GM18517 (cell line): ENCODE measurements around the gene FRAT2.
"Not testable (repeated sequence)": the region's sequence is repeated elsewhere in the genome, so short reads cannot be mapped to it uniquely, and the experiment has no call there.

ENCODE experiments used
- ATAC-seq: cut with Tn5 transposase; IDR thresholded peaks from one replicate; pipeline ENCODE4 v1.9.1; 2021; ENCODE audit warnings: mild to moderate bottlenecking, moderate library complexity; ENCODE audit not compliant: unreplicated experiment

The FRAT2 gene

GRCh38 chr10:97292862-97293198, 41.7 kb downstream of the FRAT2 start:
- ATAC-seq = no peak

- ATAC-seq = peak; percentile 98
These were observed 42.2 kb downstream of the FRAT2 start, which contains the start of gene ARHGAP19 for GRCh38 chr10:97292097-97292861. Gene ARHGAP19, minus strand, starts transcription at chr10:97292637. Its CDS starts 10 bp downstream, at chr10:97292627.

- ATAC-seq = no peak
These were observed 43.0 kb downstream of the FRAT2 start for GRCh38 chr10:97291357-97292096.

GRCh38 chr10:97290576-97291356, 43.8 kb downstream of the FRAT2 start:
- not testable (repeated sequence) for ATAC-seq

- ATAC-seq = not testable (repeated sequence)
These were observed 44.5 kb downstream of the FRAT2 start for GRCh38 chr10:97290076-97290475.
